Muscle of arm (tissue), 12 donors: ENCODE measurements around the gene FIP1L1. TPM values are rescaled to one million over a fixed set of nuclear protein-coding genes. Genes with fewer than 3 reads are reported as not detected.
A peak's percentile ranks its signal among the peaks of the same experiment; 100 is the strongest.

Experiments used
- DNase-seq: peaks from one replicate; pipeline ENCODE4 v3.0.0-alpha.2; 2013
- polyA plus RNA-seq, 12 donors: library from polyadenylated mRNA; unstranded; fragments of 120-200 nt; gene quantifications; one replicate each; pipeline ENCODE4 v1.2.1, GENCODE V29; 2013; ENCODE audit not compliant: insufficient read length in 12 of 12

The FIP1L1 gene
- polyA plus RNA-seq, 12 donors, result 40.0 to 88.1 (median 50.2) TPM; not detected in 1

- DNase-seq, result peak; percentile 69
Measured at GRCh38 chr4:53498706-53499105, 121.3 kb downstream of the FIP1L1 start.

- DNase-seq, result no peak
Measured at GRCh38 chr4:53499791-53500190, 122.3 kb downstream of the FIP1L1 start.

GRCh38 chr4:53500546-53500945 lies 123.1 kb downstream of the FIP1L1 start:
- DNase-seq, result no peak

GRCh38 chr4:53501561-53501960 lies 124.1 kb downstream of the FIP1L1 start:
- DNase-seq, result no peak

GRCh38 chr4:53502094-53502493 lies 124.7 kb downstream of the FIP1L1 start:
- DNase-seq, result no peak

- no peak for DNase-seq
Measured at GRCh38 chr4:53505947-53506346, 128.5 kb downstream of the FIP1L1 start.

GRCh38 chr4:53507058-53507457 lies 129.6 kb downstream of the FIP1L1 start:
- DNase-seq, result no peak

- peak; percentile 65 for DNase-seq
Measured at GRCh38 chr4:53507671-53508286, 130.3 kb downstream of the FIP1L1 start.

- DNase-seq, result no peak
Measured at GRCh38 chr4:53508446-53508845, 131.0 kb downstream of the FIP1L1 start.

- DNase-seq, result peak; percentile 28
Measured at GRCh38 chr4:53510321-53510720, 132.9 kb downstream of the FIP1L1 start.

Other genes with a start within 250 kb of the FIP1L1 start
- gene SCFD2, start 11.6 kb upstream of the FIP1L1 start, polyA plus RNA-seq, result 10 to 100 TPM in 11 of 12 donors, not detected in 1; 10.3 to 13.4 (median 11.6) TPM
- gene LNX1, start 213.8 kb downstream of the FIP1L1 start, polyA plus RNA-seq, result 1 to 10 TPM in 10 of 12 donors, not detected in 2; 4.2 to 7.0 (median 5.0) TPM